GM18505 (cell line): Measurements from ENCODE around the gene APMAP.

ENCODE experiments used
- ATAC-seq: cut with Tn5 transposase; IDR thresholded peaks from one replicate; pipeline ENCODE4 v1.9.1; 2021; ENCODE audit not compliant: unreplicated experiment
- POLR2A ChIP-seq: IDR thresholded peaks from 4 replicates; pipeline ENCODE4 v1.6.1; 2011; ENCODE audit warnings: borderline replicate concordance; ENCODE audit not compliant: insufficient read depth, insufficient read length; ENCODE audit errors: extremely low read depth

APMAP gene

GRCh38 chr20:25018841-25019240 lies 26.3 kb upstream of the APMAP start:
- ATAC-seq = no peak
- no peak for TF ChIP-seq POLR2A

GRCh38 chr20:25018425-25018824 lies 25.9 kb upstream of the APMAP start:
- ATAC-seq = no peak
- TF ChIP-seq POLR2A = no peak

GRCh38 chr20:25017257-25017803 lies 24.8 kb upstream of the APMAP start:
- no peak for TF ChIP-seq POLR2A
- no peak for ATAC-seq

GRCh38 chr20:25016471-25016870 lies 23.9 kb upstream of the APMAP start:
- no peak for ATAC-seq
- TF ChIP-seq POLR2A = no peak

- no peak for ATAC-seq
- no peak for TF ChIP-seq POLR2A
Observed at GRCh38 chr20:25015986-25016385, 23.4 kb upstream of the APMAP start.

GRCh38 chr20:25014816-25015215 lies 22.3 kb upstream of the APMAP start:
- no peak for TF ChIP-seq POLR2A
- no peak for ATAC-seq

- ATAC-seq = no peak
- TF ChIP-seq POLR2A = no peak
Observed at GRCh38 chr20:25013478-25014380, 21.2 kb upstream of the APMAP start.

GRCh38 chr20:25012616-25013189 lies 20.2 kb upstream of the APMAP start:
- no peak for ATAC-seq

GRCh38 chr20:25011831-25012241 lies 19.3 kb upstream of the APMAP start:
- no peak for TF ChIP-seq POLR2A
- no peak for ATAC-seq

More at GRCh38 chr20:25012616-25013189, 20.2 kb upstream of the APMAP start:
- TF ChIP-seq POLR2A = no peak

- no peak for TF ChIP-seq POLR2A
- no peak for ATAC-seq
Observed at GRCh38 chr20:25011261-25011660, 18.7 kb upstream of the APMAP start.

GRCh38 chr20:25009218-25010145 lies 16.9 kb upstream of the APMAP start:
- no peak for ATAC-seq
- TF ChIP-seq POLR2A = no peak

- no peak for ATAC-seq
Observed at GRCh38 chr20:25008388-25009217, 16.1 kb upstream of the APMAP start.

More at GRCh38 chr20:25008388-25009217, 16.1 kb upstream of the APMAP start:
- TF ChIP-seq POLR2A = no peak
